GM21717 (cell line): ENCODE measurements around the gene SPATS2.
"Not testable (repeated sequence)": the region's sequence is repeated elsewhere in the genome, so short reads cannot be mapped to it uniquely, and the experiment has no call there.

Experiments
- ATAC-seq: cut with Tn5 transposase; IDR thresholded peaks from one replicate; pipeline ENCODE4 v1.9.1; 2021; ENCODE audit warnings: mild to moderate bottlenecking, moderate library complexity; ENCODE audit not compliant: unreplicated experiment

SPATS2 gene

DNA sequence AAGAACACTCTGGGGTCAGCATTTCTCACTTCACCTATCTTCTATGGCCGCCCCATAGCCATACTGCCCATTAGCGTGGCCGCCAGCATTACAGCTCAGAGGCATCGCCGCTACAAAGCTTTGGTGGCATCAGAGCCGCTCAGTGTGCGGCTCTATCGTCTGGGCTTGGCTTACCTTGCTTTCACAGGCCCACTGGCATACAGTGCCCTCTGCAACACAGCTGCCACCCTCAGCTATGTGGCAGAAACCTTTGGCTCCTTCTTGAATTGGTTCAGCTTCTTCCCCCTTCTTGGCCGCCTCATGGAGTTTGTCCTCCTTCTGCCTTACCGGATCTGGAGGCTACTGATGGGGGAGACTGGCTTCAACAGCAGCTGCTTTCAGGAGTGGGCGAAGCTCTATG, 18.0 kb upstream of the SPATS2 start:
- ATAC-seq: no peak

DNA sequence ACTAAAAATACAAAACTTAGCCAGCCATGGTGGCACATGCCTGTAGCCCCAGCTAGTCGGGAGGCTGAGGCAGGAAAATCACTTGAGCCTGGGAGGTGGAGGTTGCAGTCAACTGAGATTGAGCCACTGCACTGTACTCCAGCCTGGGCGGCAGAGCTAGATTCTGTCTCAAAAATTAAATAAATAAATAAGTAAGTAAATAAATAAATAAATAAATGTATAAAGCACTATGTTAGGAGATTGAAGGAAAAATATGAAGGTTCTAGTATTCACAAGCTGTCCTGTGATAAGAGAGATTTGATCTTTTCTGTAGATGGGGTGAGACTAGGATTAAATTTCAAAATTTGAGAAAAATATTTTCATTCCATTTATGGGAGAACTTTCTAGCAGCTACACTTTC, 14.9 kb upstream of the SPATS2 start:
- no peak for ATAC-seq

DNA sequence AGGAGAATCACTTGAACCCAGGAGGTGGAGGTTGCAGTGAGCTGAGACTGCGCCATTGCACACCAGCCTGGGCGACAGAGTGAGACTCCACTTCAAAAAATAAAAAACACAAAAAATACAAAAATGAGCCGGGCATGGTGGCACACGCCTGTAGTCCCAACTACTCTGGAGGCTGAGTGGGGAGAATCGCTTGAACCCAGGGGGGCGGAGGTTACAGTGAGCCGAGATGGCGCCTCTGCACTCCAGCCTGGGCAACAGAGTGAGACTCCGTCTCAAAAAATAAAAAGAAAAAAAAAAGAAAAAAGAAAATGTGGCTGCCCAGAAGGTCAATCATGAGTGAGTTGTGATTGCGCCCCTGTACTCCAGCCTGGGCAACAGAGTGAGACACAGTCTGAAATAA, 11.3 kb upstream of the SPATS2 start:
- no peak for ATAC-seq

DNA sequence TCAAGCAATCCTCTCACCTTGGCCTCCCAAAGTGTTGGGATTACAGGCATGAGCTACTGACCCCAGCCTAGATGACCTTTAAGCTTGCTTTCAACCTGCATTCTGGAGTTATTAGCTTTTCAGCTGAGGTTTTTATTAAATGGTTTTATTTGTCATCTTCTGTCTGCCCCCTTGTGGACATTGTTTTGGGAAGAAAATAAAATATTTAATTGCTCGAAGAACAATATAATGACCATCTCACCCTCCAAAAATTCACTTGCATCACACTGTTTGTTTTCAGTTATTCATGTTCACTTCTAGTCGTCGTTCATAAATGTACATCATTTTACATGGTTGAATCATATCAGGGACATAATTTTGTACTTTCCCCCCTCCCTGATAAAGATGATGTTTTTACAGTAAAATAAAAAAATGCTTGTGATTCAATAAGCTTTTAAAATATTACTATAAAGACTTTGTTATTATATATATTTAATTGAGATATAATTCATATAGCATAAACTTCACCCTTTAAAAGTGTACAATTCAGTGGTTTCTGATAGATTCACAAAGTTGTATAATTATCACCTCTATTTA, 10.1 kb upstream of the SPATS2 start:
- ATAC-seq: no peak

DNA sequence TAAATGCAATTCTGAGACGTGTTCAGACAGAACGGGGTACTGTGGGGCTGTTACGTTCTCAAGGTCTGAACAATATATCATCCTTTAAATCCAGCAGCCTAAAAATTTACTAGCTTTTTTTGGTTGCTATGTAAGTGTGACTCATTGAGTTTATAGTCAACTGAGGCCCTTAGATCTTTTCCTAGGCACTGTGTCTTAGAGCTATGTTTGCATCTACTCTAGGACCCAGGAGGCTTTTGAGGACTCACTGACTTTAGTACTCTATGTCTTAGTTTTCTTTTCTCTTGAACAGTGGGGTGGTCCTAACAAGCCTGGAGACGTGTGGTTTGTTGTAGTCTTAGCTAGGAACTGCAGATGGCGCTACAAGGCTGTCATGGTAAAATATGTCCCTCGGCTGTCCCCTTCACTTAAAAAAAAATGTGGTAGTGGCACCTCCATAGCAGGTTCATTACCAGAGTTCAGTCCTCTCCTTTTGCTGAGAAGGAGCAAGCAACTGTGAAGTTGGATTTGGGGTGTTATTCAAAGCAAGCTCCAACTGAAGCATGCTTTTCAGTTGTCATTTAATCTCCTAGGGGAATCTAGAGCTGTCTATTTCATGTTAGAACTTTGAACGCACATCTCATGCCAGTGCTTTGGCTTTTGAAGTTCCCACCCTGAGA, 8.7 kb upstream of the SPATS2 start:
- peak; percentile 61 for ATAC-seq

DNA sequence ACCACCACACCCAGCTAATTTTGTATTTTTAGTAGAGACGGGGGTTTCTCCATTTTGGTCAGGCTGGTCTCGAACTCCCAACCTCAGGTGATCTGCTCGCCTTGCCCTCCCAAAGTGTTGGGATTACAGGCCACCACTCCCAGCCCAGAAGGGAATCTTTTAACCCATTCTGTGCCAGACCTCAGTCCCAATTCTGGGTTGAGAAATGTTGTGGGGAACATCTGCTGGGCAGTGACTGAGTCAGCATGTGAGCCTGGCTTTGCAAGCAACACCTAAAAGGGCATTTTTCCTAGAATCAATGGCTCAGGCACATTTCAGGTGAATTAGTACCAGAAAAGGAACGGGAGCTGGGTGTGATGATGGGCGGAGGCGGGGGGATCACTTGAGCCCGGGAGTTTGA, 7.6 kb upstream of the SPATS2 start:
- no peak for ATAC-seq

DNA sequence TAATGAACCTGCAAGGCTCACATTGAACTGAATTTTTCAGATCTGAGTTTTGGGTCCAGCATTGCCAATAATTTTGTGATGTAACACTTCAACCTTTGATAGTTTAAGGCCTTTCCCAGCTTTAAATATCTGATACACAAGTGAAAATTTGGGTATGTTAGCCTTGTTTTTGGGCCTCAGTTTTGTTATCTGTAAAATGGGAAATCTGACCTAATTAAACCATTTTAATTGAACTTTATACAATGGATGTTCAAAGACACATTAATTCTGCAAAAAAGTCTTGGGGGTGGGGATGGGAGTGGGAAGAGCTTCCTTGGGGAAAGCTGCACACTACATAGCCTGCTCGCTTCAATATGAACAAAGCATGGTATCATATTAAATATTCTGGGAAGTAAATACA, 5.2 kb upstream of the SPATS2 start:
- no peak for ATAC-seq

DNA sequence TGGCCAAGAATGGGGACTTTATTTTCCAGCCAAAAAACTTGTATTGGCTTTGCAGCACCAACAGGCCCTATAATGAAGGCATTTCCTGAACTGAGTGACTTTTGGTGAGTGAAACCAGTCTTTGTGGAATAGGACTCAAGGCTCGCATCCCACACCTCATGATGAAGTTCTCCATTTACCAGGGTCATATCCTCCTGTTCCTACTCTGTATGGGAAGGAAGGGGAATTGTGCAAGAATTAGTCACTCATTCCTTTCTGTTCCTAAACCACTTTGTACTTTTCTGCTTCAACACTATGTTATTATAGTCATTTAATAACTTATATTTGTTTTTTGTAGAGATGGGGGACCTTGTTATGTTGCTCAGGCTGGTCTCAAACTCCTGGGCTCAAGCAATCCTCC, 2.3 kb upstream of the SPATS2 start:
- ATAC-seq: no peak

DNA sequence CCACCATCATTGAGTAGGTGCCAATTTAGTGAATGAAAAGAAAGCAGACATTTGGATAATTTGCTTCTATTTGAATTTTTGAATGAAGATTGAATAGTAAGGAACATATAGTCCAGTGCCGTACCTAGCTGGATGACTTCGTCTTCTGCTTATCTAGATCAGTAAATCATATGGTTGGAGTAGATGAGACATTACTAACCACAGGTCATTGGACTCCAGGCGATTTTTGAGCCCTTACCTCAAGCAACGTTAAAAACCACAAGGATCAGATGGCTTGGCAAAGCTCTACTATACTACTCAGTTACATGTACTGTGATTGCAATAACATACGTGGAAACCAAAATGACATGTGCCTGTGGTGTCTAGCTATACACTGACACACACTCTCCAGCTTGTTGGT, 1.7 kb upstream of the SPATS2 start:
- ATAC-seq: no peak

DNA sequence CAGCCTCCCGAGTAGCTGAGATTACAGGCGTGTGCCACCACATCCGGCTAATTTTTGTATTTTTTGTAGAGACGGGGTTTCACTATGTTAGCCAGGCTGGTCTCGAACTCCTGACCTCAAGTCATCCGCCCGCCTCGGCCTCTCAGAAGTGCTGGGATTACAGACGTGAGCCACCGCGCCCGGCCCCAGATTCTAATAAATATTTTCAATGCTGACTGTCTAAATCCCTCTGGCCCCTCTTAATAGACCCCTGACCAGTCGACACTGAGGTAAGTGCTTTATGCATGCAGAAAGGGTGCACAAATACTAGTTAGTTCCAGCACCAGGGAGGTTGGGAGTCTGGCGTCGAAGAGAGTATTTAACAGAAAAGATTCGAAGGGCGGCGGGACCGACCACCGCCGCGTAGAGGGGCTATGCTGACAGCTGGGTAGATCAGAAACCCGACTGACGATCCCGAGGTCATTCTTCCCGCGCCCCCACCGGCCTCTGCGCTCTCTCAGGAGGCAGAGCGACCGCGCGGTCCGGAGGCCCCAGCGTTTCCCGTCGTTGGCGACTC, 1.1 kb upstream of the SPATS2 start:
- peak; percentile 21 for ATAC-seq

DNA sequence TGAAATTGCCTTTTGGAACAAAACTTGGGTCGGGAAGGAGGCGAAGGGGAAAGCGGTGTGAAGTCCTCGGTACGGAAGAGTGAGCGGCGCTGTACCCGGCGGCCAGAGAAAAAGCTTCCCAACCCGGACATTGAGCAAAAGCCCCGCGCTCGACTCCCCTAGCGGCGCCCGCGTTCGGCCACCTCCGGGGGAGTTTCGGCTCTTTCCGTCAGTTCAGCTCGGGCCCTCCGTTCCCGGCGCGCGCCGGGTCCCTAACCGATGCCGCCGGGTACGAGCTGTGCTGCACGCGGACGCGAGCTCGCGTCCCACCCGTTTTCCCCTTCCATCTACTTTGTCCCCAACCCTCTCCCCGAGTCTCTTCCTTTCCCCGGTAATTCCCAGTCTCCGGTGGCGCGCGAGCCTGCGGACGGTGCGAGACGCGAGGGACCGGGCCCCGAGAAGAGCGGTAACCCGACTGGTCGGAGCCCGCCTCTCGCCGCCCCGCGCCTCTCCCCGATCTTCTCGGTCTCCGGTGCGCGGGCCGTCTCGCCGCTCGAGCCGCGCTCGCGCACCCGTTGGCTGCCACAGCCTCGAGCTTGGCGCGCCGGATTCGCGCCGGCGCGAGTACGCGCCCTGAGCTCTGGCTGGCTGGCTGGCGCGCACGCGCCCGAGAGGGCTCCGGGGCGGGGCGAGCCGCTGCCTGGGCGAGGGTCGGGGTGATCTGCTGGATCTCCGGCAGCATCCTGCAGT, 446 bp upstream of the SPATS2 start:
- ATAC-seq: peak; percentile 55

DNA sequence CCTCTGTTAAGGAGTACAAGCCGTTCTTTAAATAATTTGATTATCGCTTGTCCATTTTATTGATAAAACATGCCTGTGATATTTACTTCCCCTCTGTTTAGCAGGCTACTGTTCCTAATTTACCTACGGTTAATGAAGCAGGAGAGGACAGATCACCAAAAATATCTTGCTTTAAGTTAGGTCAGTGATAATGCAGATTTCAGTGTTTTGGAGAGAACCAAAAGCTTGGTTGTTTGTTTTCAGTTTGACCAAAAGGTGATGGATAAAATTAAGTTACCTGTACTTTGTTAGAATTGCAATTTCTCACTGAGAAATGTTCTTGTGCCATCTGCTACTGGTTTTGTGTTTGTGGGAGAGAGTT, 958 bp downstream of the SPATS2 start:
- no peak for ATAC-seq

DNA sequence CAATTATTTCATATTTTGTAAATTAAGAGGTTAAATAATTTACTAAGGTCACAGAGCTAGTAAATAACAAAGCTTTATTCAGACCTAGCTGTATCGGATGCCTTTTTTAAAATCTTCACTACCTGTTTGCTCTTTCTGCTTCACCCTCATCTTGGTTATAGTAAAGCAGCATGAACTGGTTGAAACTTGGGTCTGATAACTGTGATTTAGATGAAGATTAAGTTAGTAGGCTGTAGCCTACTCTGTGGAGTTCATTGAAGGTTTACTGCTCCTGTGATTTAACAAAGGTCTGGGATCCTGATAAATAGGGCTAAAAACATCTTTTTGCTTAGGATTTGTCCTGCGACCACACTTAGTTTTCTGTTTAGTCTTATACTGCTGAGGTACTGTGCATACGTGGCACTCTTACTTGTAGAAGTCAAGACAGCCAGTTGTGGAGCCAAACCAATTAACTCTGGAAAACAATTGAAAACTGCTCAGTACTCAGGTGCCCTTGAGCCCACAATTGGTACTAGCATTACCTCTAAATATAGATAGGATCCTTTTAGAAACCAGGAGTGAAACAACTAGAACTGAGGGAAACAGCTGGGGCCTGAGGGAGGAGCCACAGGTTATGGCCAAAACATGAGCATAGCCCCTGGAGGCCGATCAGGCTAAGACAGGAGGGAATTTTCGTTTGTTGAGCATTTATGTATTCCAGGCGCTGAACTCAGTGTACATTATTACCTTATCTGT, 2.3 kb downstream of the SPATS2 start:
- peak; percentile 45 for ATAC-seq

DNA sequence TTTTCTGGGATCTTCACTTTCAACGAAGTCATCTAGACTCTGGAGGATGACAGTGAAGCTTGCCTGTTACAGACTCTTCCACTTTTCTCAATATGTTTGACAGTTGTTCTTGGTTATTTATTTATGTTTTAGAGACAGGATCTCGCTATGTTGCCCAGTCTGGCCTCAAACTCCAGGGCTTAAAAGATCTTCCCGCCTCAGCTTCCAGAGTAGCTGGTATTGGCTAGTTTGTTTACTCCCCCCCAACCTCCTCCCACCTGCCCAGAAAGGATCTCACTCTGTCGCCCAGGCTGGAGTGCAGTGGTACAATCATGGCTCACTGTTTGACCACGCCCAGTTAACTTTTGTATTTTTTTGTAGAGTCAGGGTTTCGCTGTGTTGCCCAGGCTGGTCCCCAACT, 3.3 kb downstream of the SPATS2 start:
- ATAC-seq: no peak

DNA sequence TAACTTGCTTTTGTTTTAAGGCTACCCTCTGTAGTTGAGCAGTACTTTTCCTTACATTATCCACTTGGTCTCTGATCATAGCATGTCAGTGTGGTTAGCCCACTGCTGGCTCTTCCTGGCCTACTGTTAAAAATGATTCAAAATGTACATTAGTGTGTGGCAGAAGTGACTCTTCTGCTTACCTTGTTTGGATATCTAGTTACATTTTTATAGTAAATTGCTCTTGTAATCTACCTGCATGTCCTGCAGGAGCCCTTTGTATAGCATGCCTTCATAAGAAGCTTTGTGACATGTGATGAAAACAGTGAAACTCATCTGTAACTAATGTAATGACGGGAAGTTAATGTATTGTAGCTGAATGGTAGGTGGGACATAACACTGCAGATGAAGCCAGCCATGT, 8.1 kb downstream of the SPATS2 start:
- ATAC-seq: no peak

DNA sequence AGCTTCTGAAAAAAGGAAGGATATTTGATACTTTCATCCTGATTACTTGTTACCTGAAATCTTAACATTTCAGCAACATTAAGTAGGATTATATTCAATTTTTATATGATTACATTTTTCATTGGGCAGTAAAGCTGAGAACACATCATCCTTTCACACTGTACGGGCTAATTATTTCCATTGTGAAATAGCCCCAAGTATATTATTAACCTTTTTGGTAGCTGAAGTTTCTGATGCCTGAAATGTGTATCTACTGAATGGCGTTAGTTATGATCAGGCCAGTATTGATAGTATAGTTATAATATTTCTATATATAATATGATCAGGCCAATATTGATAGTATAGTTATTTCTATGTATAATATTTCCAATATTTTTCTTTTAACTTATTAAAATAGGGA, 10.1 kb downstream of the SPATS2 start:
- no peak for ATAC-seq

DNA sequence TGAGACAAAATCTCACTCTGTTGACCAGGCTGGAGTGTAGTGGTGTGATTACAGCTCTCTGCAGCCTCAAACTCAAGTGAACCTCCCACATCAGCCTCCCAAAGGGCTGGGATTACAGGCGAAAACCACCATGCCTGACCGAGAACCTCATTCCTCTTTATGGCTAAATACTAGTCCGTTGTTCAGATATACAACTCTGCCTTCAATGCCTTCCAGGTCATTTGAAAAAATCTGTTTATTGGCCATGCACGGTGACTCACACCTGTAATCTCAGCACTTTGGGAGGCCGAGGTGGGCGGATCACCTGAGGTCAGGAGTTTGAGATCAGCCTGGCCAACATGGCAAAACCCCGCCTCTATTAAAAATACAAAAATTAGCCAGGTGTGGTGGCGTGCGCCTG, 12.9 kb downstream of the SPATS2 start:
- not testable (repeated sequence) for ATAC-seq

DNA sequence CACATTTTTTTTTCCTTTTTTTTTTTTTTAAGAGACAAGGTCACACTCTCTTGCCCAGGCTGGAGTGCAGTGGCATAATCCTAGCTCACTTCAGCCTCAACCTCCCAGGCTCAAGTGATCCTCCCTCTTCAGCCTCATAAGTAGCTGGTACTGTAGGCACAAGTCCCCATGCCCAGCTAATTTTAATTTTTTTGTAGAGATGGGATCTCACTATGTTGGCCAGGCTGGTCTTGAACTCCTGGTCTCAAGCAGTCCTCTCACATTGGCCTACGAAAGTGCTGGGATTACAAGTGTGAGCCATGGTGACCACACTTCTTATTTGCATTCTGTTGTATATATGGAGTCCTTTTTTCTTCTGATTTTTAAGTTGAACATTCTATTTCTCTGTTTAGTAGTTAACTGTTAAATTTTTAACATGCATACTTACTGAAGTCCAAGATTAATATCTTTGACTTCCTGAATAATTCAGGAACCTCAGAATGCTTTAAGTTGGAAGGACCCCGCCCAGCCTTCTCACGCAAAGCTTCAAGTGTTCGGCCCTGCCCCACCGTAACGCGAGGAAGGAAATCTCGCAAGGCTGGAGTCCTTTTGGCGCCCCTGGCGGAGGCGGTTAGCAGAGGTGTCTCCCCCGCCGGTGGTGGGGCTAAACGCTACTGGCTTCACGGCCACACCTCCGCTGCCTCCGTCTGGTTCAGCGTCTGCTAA, 21.6 kb downstream of the SPATS2 start:
- ATAC-seq: no peak

DNA sequence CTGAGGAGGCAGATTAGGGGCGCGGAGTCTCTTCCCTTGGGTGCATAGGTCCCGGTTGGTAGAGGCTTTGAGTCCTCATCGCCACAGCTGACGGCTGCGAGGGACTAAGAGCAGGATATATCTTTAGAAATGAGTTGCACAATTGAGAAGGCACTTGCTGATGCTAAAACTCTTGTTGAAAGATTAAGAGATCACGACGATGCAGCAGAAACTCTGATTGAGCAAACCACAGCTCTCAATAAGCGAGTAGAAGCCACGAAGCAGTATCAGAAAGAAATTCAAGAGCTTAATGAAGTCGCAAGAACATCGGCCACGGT, 22.1 kb downstream of the SPATS2 start:
- ATAC-seq: no peak

DNA sequence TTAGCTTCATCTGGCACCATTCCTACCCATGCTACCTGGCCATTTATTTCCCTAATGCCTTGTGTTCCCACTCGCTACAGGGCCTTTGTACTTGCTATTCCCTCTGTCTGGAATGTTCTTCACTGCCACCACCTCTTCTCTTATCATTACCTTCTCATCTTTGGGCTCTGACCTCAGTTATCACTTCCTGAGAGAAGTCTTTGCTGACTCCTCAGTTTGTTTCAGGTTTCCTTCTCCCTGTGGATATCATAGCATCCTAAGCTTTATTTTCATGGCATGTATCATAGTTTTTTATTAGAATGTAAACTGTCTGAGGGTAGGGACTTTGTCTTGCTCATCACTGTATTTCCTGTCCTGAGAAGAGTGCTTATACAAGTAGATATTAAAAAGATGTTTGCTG, 29.7 kb downstream of the SPATS2 start:
- no peak for ATAC-seq

DNA sequence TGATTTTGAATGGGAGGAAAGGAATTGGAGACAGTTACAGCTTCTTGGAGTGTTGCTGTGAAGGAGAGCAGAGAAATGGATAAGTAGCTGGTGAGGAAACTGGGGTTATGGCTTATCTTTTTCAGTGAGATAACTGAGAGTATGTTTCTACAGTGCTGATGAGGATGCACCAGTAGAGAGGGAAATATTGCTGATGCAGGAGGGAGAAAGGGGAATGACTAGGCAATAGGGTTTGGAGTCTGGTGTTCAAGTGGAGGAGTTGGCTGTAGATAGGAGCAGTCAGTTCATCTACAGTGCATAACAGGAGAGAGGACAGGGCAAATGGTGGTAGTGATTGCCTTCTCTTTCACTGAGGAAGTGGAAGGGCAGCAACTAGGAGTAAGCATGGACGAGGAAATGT, 33.0 kb downstream of the SPATS2 start:
- no peak for ATAC-seq
